ENCODE results near the gene CHPF. TPM values are rescaled to one million over a fixed set of nuclear protein-coding genes. Genes with fewer than 3 reads are reported as not detected.

The CHPF gene
- total and polyA plus RNA-seq, 5 donors, result 92.6 to 145 (median 105) TPM

DNA sequence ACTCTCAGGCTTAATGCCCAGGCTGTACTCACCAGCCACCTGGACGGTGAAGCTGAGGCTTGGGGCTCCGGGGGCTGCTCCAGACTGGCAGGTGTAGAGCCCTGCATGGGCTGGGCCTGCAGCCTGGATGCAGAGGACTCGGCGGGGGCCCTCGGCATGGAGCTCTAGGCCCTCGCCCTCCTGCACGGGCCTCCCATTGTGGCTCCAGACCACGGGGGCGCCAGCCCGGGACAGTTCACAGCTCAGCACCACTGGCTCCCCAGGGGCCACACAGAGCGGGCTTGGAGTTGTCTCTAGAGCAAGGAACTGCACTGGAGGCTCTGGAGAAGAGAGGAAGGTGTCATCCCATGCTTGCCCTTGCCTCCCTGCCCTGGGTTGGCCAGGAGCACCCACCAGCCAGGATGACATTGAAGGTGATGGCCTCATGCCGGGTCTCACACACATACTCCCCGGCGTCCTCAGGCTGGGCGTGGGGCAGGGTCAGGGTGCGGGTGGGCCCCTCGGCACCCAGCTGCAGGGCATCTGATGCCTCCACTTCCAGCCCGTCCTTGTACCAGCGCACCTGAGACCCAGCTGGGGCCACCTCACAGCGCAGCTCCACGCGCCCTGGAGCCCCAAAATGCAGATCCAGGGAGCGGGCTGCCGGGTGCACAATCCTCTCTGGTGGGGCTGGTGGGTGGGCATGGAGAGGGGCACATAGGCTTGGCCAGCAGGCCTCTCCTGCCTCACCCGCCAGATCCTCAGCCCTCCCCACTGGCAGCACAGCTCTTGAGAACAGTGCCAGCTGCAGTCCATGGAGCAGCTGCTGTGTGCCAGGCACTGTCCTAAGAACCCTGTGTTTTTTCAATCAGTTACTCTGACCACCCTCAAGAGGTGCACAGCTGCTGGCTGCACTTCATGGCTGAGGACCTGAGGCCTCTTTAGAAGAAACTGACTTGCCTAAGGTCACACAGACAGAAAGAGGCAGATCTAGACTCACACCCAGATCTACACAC lies 14.5 kb upstream of the CHPF start:
- DNase-seq, result peak; percentile 8 to 55 (median 16)
- ATAC-seq, result no peak
- WGBS, result 93% methylated on average over 25 of the region's 25 CpGs
- Histone ChIP-seq H3K4me3 (ENCODE audit: low read length) (no peak overlapping the region), H3K27me3 (ENCODE audit: control insufficient read depth, insufficient read depth) (no peaks in the 10 kb centered on the region), H3K9me3 (ENCODE audit: control insufficient read depth, low read length) (no peaks in the 10 kb centered on the region), H3K27ac (ENCODE audit: low read length) (no peak overlapping the region), H3K4me1 (ENCODE audit: control insufficient read depth, insufficient read depth, low read length) (no peaks in the 10 kb centered on the region)
- intact Hi-C loops (cut with DNase I), result no loop called here

DNA sequence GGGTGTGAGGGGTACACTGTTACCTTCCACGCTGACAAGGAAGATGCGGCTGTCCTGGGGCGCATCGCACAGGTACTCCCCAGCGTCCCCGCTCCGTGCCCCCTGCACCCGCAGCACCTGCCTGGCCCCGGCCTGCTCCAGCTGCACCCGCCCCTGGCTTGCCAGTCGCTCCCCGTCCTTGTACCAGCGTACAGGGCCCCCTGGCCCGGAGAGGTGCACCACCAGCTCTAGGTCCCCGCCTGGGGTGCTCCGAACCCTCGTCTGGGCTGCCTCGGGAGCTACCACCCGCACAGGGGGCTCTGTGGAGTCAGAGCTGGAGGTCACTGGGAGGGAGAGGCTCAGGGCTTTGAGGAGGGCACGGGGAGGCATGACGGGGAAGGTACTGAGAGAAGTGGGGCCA lies 13.7 kb upstream of the CHPF start:
- Histone ChIP-seq H3K4me3 (ENCODE audit: low read length) (no peak overlapping the region), H3K9me3 (ENCODE audit: control insufficient read depth, low read length) (no peaks in the 10 kb centered on the region), H3K4me1 (ENCODE audit: control insufficient read depth, insufficient read depth, low read length) (peaks cover 2% of the 10 kb centered on the region), H3K27ac (ENCODE audit: low read length) (no peak overlapping the region), H3K27me3 (ENCODE audit: control insufficient read depth, insufficient read depth) (no peaks in the 10 kb centered on the region)
- 95% methylated on average over 21 of the region's 21 CpGs for WGBS
- ATAC-seq (no peak), DNase-seq (peak in 2 of 3 donors; percentile 49 to 57)
- intact Hi-C loops (cut with DNase I), result no loop called here

DNA sequence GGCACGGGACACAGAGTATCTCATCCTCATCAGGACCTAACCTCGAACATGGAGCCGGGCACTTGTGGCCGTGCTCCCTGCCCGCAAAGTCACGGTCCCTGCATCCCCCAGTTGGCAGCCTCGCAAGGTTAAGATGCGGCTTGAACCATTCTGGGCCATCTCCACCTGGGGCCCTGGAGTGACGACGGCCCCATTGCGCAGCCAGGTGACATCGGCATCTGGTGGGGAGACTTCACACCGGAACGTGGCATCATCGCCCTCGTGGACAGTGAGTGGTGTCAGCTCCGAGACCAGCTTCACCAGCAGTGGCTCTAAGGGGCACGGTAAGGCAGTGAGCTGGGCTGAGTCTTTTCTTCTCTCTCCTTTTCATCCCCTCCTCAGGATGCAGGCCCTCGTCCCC lies 12.8 kb upstream of the CHPF start:
- peaks cover 5% of the 10 kb centered on the region for H3K4me1 ChIP-seq (ENCODE audit: control insufficient read depth, insufficient read depth, low read length)
- WGBS, result 90% methylated on average over 19 of the region's 19 CpGs
- no peak overlapping the region for H3K27ac ChIP-seq (ENCODE audit: low read length)
- intact Hi-C loops (cut with DNase I), result no loop called here
- peak in 1 of 3 donors; percentile 41 for DNase-seq
- no peak for ATAC-seq
- H3K9me3 ChIP-seq (ENCODE audit: control insufficient read depth, low read length), result no peaks in the 10 kb centered on the region
- no peak overlapping the region for H3K4me3 ChIP-seq (ENCODE audit: low read length)
- no peaks in the 10 kb centered on the region for H3K27me3 ChIP-seq (ENCODE audit: control insufficient read depth, insufficient read depth)

DNA sequence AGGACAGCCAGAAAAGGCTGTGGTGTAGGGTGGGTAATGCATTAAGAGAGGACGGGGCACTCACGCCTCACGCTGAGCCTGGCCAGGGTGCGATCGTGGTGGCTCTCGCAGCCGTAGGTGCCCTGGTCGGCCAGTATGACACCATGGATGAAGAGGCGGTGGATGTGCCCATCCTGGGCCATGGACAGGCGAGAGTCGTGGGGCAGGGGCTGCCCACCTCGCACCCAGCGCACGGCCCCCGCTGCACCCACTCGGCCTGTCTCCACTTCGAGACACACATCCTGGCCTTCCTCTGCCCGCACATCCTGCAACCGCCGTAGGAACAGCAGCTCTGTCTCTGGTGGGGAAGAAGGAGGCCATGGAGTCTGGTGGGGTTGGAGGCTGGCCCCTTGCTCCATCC lies 12.3 kb upstream of the CHPF start:
- Histone ChIP-seq H3K4me3 (ENCODE audit: low read length) (no peak overlapping the region), H3K9me3 (ENCODE audit: control insufficient read depth, low read length) (no peaks in the 10 kb centered on the region), H3K4me1 (ENCODE audit: control insufficient read depth, insufficient read depth, low read length) (peaks cover 5% of the 10 kb centered on the region), H3K27ac (ENCODE audit: low read length) (no peak overlapping the region), H3K27me3 (ENCODE audit: control insufficient read depth, insufficient read depth) (no peaks in the 10 kb centered on the region)
- DNase-seq (peak in 2 of 3 donors; percentile 33 to 37), ATAC-seq (no peak)
- intact Hi-C loops (cut with DNase I), result no loop called here
- WGBS, result 94% methylated on average over 20 of the region's 20 CpGs

DNA sequence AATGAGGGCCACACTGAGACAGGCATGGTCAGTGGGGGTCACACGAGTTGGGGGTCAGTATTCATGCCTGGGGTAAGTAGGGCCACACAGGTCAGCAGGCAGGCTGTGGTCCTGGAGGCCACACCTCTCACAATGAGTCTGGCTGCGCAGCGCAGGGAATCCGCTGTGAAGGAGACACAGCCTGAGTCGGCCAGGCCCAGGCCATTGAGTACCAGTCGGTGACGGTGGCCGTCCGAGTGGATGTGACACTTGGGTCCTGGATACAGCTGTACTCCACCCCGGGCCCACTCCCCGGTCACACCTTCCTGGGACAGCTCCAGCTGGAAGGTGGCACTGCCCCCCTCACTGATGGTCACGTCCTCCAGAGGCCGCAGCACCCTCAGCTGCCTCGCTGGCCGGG lies 10.7 kb upstream of the CHPF start:
- DNase-seq, result peak in 1 of 3 donors; percentile 56
- H3K9me3 ChIP-seq (ENCODE audit: control insufficient read depth, low read length), result no peaks in the 10 kb centered on the region
- WGBS, result 94% methylated on average over 15 of the region's 15 CpGs
- no peak for ATAC-seq
- intact Hi-C loops (cut with DNase I), result no loop called here
- peaks cover 5% of the 10 kb centered on the region for H3K4me1 ChIP-seq (ENCODE audit: control insufficient read depth, insufficient read depth, low read length)
- H3K27me3 ChIP-seq (ENCODE audit: control insufficient read depth, insufficient read depth), result no peaks in the 10 kb centered on the region
- H3K27ac ChIP-seq (ENCODE audit: low read length), result no peak overlapping the region
- no peak overlapping the region for H3K4me3 ChIP-seq (ENCODE audit: low read length)

DNA sequence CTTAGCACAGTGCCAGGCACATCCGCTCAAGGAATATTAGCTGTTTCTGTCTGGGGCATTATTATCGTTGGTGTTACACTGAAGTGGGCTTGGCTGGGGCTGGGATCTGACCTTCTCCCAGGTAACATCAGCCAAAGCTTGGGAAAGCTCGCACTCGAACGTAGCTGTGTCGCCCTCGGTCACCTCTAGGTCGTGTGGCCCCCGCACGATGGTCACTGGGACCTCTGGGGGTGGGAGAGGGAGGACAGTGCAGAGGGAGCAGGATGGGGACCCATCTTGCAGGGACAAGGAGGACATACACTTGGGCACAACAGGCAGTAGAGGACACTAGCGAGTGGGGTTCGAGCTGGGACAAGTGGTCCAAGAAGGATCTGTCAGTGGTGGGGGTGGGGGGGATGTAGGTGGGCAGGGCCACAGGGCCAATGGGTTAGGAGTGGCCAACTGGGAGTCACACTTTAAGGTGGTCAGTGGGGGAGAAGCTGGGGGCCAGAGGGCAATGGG lies 9.9 kb upstream of the CHPF start:
- no peak overlapping the region for H3K27ac ChIP-seq (ENCODE audit: low read length)
- intact Hi-C loops (cut with DNase I), result no loop called here
- WGBS, result 78% methylated on average over 12 of the region's 12 CpGs
- no peak for ATAC-seq
- DNase-seq, result no peak
- no peaks in the 10 kb centered on the region for H3K9me3 ChIP-seq (ENCODE audit: control insufficient read depth, low read length)
- H3K4me1 ChIP-seq (ENCODE audit: control insufficient read depth, insufficient read depth, low read length), result peaks cover 5% of the 10 kb centered on the region
- H3K27me3 ChIP-seq (ENCODE audit: control insufficient read depth, insufficient read depth), result no peaks in the 10 kb centered on the region
- H3K4me3 ChIP-seq (ENCODE audit: low read length), result no peak overlapping the region

DNA sequence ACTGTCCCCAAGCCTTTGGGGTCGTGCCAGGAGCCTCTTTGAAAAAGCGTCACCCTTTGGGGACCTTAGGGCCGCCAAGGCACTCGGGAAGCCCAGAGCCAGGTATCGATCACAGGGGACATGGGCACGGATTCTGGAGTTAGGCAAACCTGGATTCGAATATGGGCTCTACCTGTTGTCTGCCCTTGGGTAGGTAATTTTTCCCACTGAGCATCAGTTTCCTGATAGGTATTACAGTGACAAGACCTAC lies 9.5 kb upstream of the CHPF start:
- Histone ChIP-seq H3K4me1 (ENCODE audit: control insufficient read depth, insufficient read depth, low read length) (peaks cover 5% of the 10 kb centered on the region), H3K27ac (ENCODE audit: low read length) (no peak overlapping the region), H3K4me3 (ENCODE audit: low read length) (no peak overlapping the region), H3K27me3 (ENCODE audit: control insufficient read depth, insufficient read depth) (no peaks in the 10 kb centered on the region), H3K9me3 (ENCODE audit: control insufficient read depth, low read length) (no peaks in the 10 kb centered on the region)
- 32% methylated on average over 7 of the region's 7 CpGs for WGBS
- no peak for DNase-seq
- intact Hi-C loops (cut with DNase I), result no loop called here
- ATAC-seq, result no peak

DNA sequence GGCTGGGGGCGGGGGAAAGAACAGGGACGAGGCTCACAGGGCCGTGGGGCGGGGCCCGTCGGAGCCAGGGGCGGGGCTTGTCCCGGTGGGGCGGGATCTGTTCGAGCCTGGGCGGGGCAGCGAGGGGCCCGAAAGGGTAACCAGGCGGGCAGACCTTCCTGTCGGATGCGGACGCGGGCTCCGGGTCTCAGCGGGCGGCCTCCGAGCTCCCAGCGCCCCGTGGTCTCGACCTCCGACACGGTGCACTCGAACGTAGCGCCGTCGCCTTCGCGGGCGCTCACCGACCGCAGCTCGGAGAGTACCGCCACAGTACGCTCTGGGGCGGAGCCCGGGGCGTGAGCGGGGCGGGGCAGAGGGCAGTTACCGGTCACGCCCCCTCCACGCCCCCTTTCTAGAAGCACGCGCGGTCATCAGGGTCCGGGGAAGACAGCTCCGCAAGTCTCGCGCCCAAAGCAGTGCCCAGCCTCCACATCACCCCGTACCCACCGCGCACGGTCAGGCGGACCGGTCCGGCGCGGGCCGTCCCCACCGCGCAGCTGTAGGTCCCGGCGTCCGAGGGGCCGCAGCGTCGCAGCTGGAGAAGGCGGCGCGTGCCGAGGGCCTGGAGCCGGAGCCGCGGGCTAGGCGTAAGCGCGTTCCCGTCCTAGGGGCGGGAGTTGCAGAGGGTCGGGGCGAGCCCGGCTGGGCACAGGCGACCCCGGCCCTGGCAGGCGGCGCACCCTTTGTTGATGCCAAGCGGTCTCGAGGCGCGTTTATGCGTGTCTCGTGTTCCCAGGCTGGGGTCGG lies 9.0 kb upstream of the CHPF start:
- no peaks in the 10 kb centered on the region for H3K27me3 ChIP-seq (ENCODE audit: control insufficient read depth, insufficient read depth)
- DNase-seq (peak; percentile 91 to 96 (median 94)), ATAC-seq (peak; percentile 91 to 92)
- WGBS, result 1% methylated on average over 99 of the region's 99 CpGs
- H3K4me3 ChIP-seq (ENCODE audit: low read length), result peak overlapping the region; percentile 42
- no peak overlapping the region for H3K27ac ChIP-seq (ENCODE audit: low read length)
- intact Hi-C loops (cut with DNase I), result no loop called here
- H3K4me1 ChIP-seq (ENCODE audit: control insufficient read depth, insufficient read depth, low read length), result peaks cover 5% of the 10 kb centered on the region
- H3K9me3 ChIP-seq (ENCODE audit: control insufficient read depth, low read length), result no peaks in the 10 kb centered on the region

DNA sequence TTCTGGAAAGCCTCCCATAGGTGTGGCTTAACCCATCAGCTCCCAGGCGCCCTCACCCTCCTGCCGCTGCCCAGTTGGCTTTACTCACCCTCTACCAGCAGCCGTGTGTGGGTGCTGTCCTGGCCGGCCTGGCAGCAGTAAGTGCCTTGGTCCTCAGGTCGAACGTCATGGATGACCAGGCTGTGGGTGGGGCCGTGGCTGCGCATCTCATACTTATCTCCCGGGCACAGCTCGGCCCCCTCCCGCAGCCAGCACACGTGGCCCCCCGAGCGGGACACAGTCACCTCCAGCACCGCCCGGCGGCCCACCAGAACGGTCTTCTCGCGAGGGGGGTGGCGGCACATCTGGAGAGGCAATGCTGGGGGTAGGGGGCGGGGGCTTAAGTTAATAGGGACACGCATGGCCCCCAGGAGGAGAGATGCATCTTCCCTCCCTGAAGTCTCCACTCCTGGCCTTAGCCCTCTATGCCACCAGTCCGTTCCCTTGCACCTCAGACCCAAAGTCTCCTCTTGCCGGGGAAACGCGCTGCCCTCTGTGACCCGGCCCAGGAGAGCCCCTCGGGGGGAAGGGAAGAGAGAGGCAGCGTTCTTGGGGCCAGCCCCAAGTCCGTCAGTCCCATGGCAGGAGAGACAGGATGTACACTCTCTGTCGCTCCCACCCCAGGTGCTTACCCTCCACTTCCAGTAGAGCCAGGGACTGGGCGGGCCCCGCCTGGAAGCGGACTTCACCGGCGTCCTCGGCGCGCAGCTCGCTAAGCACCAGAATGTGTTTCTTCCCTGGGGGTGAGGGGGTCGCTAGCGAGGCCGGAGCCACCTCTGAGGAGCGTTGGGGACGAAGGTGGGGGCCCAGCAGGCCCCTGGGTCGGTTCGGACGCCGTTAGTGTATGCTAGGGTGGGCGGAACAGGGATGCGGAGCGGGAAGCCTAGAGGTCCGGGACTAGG lies 8.1 kb upstream of the CHPF start:
- peak; percentile 5 to 17 for ATAC-seq
- DNase-seq, result peak in 1 of 3 donors; percentile 71
- H3K4me1 ChIP-seq (ENCODE audit: control insufficient read depth, insufficient read depth, low read length), result peaks cover 5% of the 10 kb centered on the region
- H3K27ac ChIP-seq (ENCODE audit: low read length), result no peak overlapping the region
- intact Hi-C loops (cut with DNase I), result no loop called here
- no peaks in the 10 kb centered on the region for H3K27me3 ChIP-seq (ENCODE audit: control insufficient read depth, insufficient read depth)
- peak overlapping the region; percentile 42 for H3K4me3 ChIP-seq (ENCODE audit: low read length)
- WGBS, result 19% methylated on average over 54 of the region's 54 CpGs
- no peaks in the 10 kb centered on the region for H3K9me3 ChIP-seq (ENCODE audit: control insufficient read depth, low read length)

DNA sequence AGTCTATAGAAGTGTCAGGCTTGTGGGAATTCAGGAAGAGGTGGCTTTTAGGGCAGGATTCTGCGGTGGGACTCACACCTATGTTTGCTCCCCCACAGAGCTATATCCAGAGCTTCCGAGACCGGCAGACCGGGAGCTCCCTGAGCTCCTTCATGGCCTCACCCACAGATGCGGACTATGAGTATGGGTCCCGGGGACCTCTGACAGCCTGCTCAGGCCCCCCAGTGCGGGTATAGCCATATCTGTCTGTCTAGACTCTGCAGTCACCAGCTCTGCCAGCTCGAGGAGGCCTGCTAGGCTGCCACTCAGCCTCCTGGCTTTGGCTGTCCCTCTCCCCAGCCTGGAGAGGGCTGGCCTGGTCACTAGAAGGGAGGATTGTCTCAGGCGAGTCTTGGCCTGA lies 6.0 kb upstream of the CHPF start:
- ATAC-seq, result no peak
- intact Hi-C loops (cut with DNase I), result loop anchor here in 1 of 4 donors (10.0 kb wide), 1 partner anchor 145 kb away; no protein-coding TSS in a partner anchor
- Histone ChIP-seq H3K9me3 (ENCODE audit: control insufficient read depth, low read length) (no peaks in the 10 kb centered on the region), H3K4me1 (ENCODE audit: control insufficient read depth, insufficient read depth, low read length) (peaks cover 5% of the 10 kb centered on the region), H3K27ac (ENCODE audit: low read length) (no peak overlapping the region), H3K4me3 (ENCODE audit: low read length) (no peak overlapping the region), H3K27me3 (ENCODE audit: control insufficient read depth, insufficient read depth) (no peaks in the 10 kb centered on the region)
- DNase-seq, result no peak
- 86% methylated on average over 9 of the region's 9 CpGs for WGBS
